Testis (tissue), 3 donors: ENCODE measurements around the gene TRPM4. TPM values are rescaled to one million over a fixed set of nuclear protein-coding genes. Genes with fewer than 3 reads are reported as not detected.
"Not testable (repeated sequence)": the region's sequence is repeated elsewhere in the genome, so short reads cannot be mapped to it uniquely, and the experiment has no call there.

Experiments
- DNase-seq: peaks from one replicate; pipeline ENCODE4 v3.0.0-alpha.2; 2019
- H3K27ac ChIP-seq, 2 donors: fragments of 200-600 bp; sonication (generic); one replicate each; pipeline ENCODE4 v1.5.1; 2019
- H3K27me3 ChIP-seq: fragments of 200-600 bp; sonication (generic); one replicate; pipeline ENCODE4 v1.5.1; 2019
- H3K36me3 ChIP-seq: fragments of 200-600 bp; sonication (generic); one replicate; pipeline ENCODE4 v1.5.1; 2017; ENCODE audit warnings: low read depth; ENCODE audit errors: missing control alignments
- H3K4me1 ChIP-seq: fragments of 200-600 bp; sonication (generic); one replicate; pipeline ENCODE4 v1.5.1; 2019
- H3K4me3 ChIP-seq, 2 donors: fragments of 200-600 bp; sonication (generic); one replicate each; pipeline ENCODE4 v1.5.1; 2017 to 2019
- H3K9me3 ChIP-seq: fragments of 200-600 bp; sonication (generic); one replicate; pipeline ENCODE4 v1.5.1; 2017
- CTCF ChIP-seq, 3 experiments: fragments of 450-650 bp in 2 of 3; fragments of 200-600 bp in 1 of 3; sonication (generic) in 1 of 3; IDR thresholded peaks; one replicate each; pipeline ENCODE4 v1.5.1; 2016 to 2019; ENCODE audit warnings: antibody characterized with exemption in 3 of 3, mild to moderate bottlenecking in 2 of 3, moderate library complexity in 1 of 3
- POLR2A ChIP-seq: fragments of 450-650 bp; IDR thresholded peaks from one replicate; pipeline ENCODE4 v1.6.1; 2017; ENCODE audit warnings: antibody characterized with exemption, mild to moderate bottlenecking, moderate library complexity
- WGBS, 2 donors: methylation state at CpG; one replicate each; pipeline ENCODE4 v1.1.5; 2018; 5-methylcytosine and 5-hydroxymethylcytosine counted together
- intact Hi-C: fragments of 100-400 bp; cut with DNase I; formaldehyde crosslinking; loops from one replicate; pipeline ENCODE4 v1.15.1; 2023; ENCODE audit warnings: low total_unique reads
- polyA plus RNA-seq: library from polyadenylated mRNA; stranded (reverse); fragments of 350-450 nt; fragmentation: Illumina TruSeq; extraction: RNeasy Lipid Tissue Mini Kit (QIAGEN cat#74804); gene quantifications from one replicate; pipeline ENCODE4 v1.2.3, GENCODE V29; 2014; ENCODE audit warnings: low read depth, low replicate concordance; ENCODE audit not compliant: insufficient read depth
- total RNA-seq, 2 donors: library from RNA; depleted of rRNA; stranded (reverse); fragments of >200 nt; gene quantifications; one replicate each; pipeline ENCODE4 v1.2.3, GENCODE V29; 2016

Gene TRPM4
- total and polyA plus RNA-seq, 3 donors from 2014 or later = 16.0 to 45.7 (median 30.5) TPM

- H3K9me3 ChIP-seq = no peaks in the 10 kb centered on the region
- no peak overlapping the region for H3K4me3 ChIP-seq
- DNase-seq = no peak
- TF ChIP-seq POLR2A = no peak
- no peak for TF ChIP-seq CTCF (IDR thresholded peaks at IDR 0.05)
- 91 to 97% methylated on average over 4 of the region's 4 CpGs for WGBS, 2 donors
- H3K27me3 ChIP-seq = no peaks in the 10 kb centered on the region
- H3K4me1 ChIP-seq = no peaks in the 10 kb centered on the region
- H3K27ac ChIP-seq = no peak overlapping the region
- no peaks in the 10 kb centered on the region for H3K36me3 ChIP-seq
- intact Hi-C loops = no loop called here
Measured at GRCh38 chr19:49180659-49181058, 23.1 kb downstream of the TRPM4 start.

GRCh38 chr19:49182010-49182847 lies 24.6 kb downstream of the TRPM4 start:
- H3K27ac ChIP-seq, DNase-seq, H3K36me3 ChIP-seq, intact Hi-C loops, H3K4me1 ChIP-seq, H3K9me3 ChIP-seq, H3K27me3 ChIP-seq: not testable (repeated sequence)
- H3K4me3 ChIP-seq = peak overlapping the region in 1 of 2 donors; percentile 1
- WGBS, 2 donors = 60 to 72% methylated on average over 17 to 20 of the region's 20 CpGs

- Histone ChIP-seq H3K9me3 (no peaks in the 10 kb centered on the region), H3K36me3 (no peaks in the 10 kb centered on the region), H3K4me1 (no peaks in the 10 kb centered on the region), H3K27ac (no peak overlapping the region), H3K27me3 (no peaks in the 10 kb centered on the region), H3K4me3 (peak overlapping the region in 1 of 2 donors; percentile 1)
- no peak for DNase-seq
- intact Hi-C loops = no loop called here
- 49 to 61% methylated on average over 16 to 26 of the region's 26 CpGs for WGBS, 2 donors
- TF ChIP-seq CTCF (IDR thresholded peaks at IDR 0.05) (no peak), POLR2A (no peak)
Measured at GRCh38 chr19:49182848-49183375, 25.3 kb downstream of the TRPM4 start.

- no peak overlapping the region for H3K27ac ChIP-seq
- no peak for TF ChIP-seq CTCF (IDR thresholded peaks at IDR 0.05)
- TF ChIP-seq POLR2A = no peak
- H3K27me3 ChIP-seq = no peaks in the 10 kb centered on the region
- H3K4me1 ChIP-seq = no peaks in the 10 kb centered on the region
- H3K9me3 ChIP-seq = no peaks in the 10 kb centered on the region
- H3K4me3 ChIP-seq = no peak overlapping the region
- intact Hi-C loops = no loop called here
- DNase-seq = no peak
- H3K36me3 ChIP-seq = no peaks in the 10 kb centered on the region
- 89 to 93% methylated on average over 5 of the region's 5 CpGs for WGBS, 2 donors
Measured at GRCh38 chr19:49186108-49186507, 28.5 kb downstream of the TRPM4 start.

- 64 to 70% methylated on average over 21 of the region's 21 CpGs for WGBS, 2 donors
- Histone ChIP-seq H3K4me3 (peak overlapping the region in 1 of 2 donors; percentile 20), H3K36me3 (peaks cover 3% of the 10 kb centered on the region), H3K27ac (no peak overlapping the region), H3K4me1 (no peaks in the 10 kb centered on the region), H3K9me3 (no peaks in the 10 kb centered on the region), H3K27me3 (no peaks in the 10 kb centered on the region)
- TF ChIP-seq POLR2A (no peak), CTCF (IDR thresholded peaks at IDR 0.05) (no peak)
- DNase-seq = no peak
- intact Hi-C loops = no loop called here
Measured at GRCh38 chr19:49188626-49189200, 31.1 kb downstream of the TRPM4 start.
